Activated T-cell treated with anti-CD3 and anti-CD28 coated beads, Interleukin-2, amount 50 U/mL, for 48 hours (primary cell): ENCODE measurements around the gene ACAP3.

Experiments used
- DNase-seq, 2 experiments: peaks; one replicate each; pipeline ENCODE4 v3.0.0-alpha.2; 2020

ACAP3 gene

GRCh38 chr1:1284221-1285101, 23.3 kb downstream of the ACAP3 start:
- DNase-seq, result no peak

GRCh38 chr1:1283821-1284220, 23.9 kb downstream of the ACAP3 start:
- DNase-seq, result no peak

- peak; percentile 66 for DNase-seq
These were observed 24.7 kb downstream of the ACAP3 start for GRCh38 chr1:1282998-1283397.

- peak in 1 of 2 experiments; percentile 54 for DNase-seq
These were observed 26.0 kb downstream of the ACAP3 start for GRCh38 chr1:1281533-1282321.

GRCh38 chr1:1280782-1281481, 26.8 kb downstream of the ACAP3 start:
- DNase-seq, result no peak

GRCh38 chr1:1279028-1279427, 28.7 kb downstream of the ACAP3 start:
- no peak for DNase-seq

GRCh38 chr1:1278620-1279019, 29.1 kb downstream of the ACAP3 start:
- no peak for DNase-seq

- no peak for DNase-seq
These were observed 31.9 kb downstream of the ACAP3 start for GRCh38 chr1:1275836-1276235.

GRCh38 chr1:1274931-1275431, 32.7 kb downstream of the ACAP3 start:
- no peak for DNase-seq

GRCh38 chr1:1274299-1274930, 33.3 kb downstream of the ACAP3 start:
- DNase-seq, result no peak

- peak; percentile 94 to 96 for DNase-seq
These were observed 34.0 kb downstream of the ACAP3 start, which contains the start of gene UBE2J2 for GRCh38 chr1:1273512-1274298. TSS of gene UBE2J2 (minus strand) at chr1:1273854. CDS start at chr1:1267992, 5,862 bp downstream.

GRCh38 chr1:1273209-1273511, 34.6 kb downstream of the ACAP3 start:
- DNase-seq, result no peak

GRCh38 chr1:1272341-1273208, 35.2 kb downstream of the ACAP3 start:
- DNase-seq, result no peak

GRCh38 chr1:1270813-1271212, 36.9 kb downstream of the ACAP3 start:
- DNase-seq, result no peak

- no peak for DNase-seq
These were observed 39.4 kb downstream of the ACAP3 start for GRCh38 chr1:1268284-1268682.

- DNase-seq, result no peak
These were observed 40.0 kb downstream of the ACAP3 start for GRCh38 chr1:1267488-1268283.

- DNase-seq, result peak in 1 of 2 experiments; percentile 46
These were observed 42.9 kb downstream of the ACAP3 start for GRCh38 chr1:1264868-1265272.

GRCh38 chr1:1264026-1264425, 43.7 kb downstream of the ACAP3 start:
- DNase-seq, result no peak

- no peak for DNase-seq
These were observed 45.0 kb downstream of the ACAP3 start for GRCh38 chr1:1262758-1263157.

GRCh38 chr1:1262071-1262470, 45.7 kb downstream of the ACAP3 start:
- no peak for DNase-seq
